Epithelial cell of esophagus (primary cell): Measurements from ENCODE around the gene TEX30.

ENCODE experiments used
- DNase-seq: peaks from one replicate; pipeline ENCODE4 v3.0.0; 2010; ENCODE audit warnings: low read depth
- H3K4me3 ChIP-seq: 2 replicates; pipeline ENCODE4 v1.5.1; 2011; ENCODE audit warnings: mild to moderate bottlenecking, low read length, control low read depth
- TF ChIP-seq, protein P1 (sequence below): IDR thresholded peaks from 2 replicates; pipeline ENCODE4 v1.5.1; 2011; ENCODE audit warnings: low read depth, mild to moderate bottlenecking, low read length, control low read depth, inconsistent platforms; ENCODE audit not compliant: insufficient read depth; ENCODE audit errors: missing control alignments

The TEX30 gene

DNA sequence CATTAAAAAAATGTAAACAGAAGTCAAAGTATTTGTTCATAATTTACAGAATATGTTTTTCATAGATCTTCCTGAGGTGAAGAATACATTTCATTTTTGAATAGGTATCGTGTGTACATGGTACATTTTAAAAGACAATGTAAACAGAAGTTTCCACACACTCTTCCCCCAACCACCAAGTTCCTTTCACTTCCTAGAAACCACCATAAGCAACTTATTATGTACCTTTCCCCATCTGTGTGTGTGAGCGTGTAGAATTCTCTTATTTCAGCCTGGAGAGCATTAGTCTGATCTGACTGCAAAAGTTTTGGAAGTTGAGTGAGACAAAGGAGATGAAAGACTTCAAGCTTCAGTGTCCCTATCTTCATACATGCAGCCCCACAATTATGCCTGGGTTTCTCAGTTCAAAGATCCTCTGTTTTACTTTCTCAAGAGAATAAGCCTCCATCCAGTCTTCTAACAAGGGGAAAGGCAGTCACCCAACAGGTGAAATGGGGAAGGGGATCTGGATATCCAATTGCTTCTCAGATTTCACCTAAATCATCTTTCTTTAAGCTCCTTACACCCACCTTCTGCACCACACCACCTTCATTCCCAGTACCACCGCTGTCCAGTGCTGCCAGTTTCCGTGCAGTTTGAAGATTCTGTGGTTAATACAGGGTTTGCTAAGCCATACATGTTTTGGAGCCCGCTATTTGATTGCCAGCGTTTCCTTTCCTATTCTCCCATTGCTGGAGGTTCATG is 2.1 kb downstream of the TEX30 start:
- no peak overlapping the region for H3K4me3 ChIP-seq
- TF ChIP-seq, protein P1, sequence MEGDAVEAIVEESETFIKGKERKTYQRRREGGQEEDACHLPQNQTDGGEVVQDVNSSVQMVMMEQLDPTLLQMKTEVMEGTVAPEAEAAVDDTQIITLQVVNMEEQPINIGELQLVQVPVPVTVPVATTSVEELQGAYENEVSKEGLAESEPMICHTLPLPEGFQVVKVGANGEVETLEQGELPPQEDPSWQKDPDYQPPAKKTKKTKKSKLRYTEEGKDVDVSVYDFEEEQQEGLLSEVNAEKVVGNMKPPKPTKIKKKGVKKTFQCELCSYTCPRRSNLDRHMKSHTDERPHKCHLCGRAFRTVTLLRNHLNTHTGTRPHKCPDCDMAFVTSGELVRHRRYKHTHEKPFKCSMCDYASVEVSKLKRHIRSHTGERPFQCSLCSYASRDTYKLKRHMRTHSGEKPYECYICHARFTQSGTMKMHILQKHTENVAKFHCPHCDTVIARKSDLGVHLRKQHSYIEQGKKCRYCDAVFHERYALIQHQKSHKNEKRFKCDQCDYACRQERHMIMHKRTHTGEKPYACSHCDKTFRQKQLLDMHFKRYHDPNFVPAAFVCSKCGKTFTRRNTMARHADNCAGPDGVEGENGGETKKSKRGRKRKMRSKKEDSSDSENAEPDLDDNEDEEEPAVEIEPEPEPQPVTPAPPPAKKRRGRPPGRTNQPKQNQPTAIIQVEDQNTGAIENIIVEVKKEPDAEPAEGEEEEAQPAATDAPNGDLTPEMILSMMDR, result no peak
- no peak for DNase-seq

DNA sequence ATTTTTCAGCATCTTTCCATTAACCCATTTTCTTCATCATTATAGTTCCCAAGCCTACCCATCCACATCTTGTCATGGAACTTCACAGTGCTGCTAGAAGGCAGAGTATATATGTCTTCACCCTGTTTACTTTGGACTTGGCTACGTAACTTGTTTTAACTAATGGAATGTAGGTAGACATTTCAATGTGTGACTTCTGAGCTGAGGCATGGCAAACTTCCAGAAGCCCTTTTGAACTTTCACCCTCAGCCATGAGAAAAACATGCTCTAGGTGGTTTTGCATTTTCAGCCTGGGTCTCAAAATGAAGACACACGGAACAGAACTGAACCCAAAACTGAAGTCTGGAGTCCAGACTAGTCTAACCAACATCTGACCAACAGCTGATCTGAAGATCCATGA is 3.2 kb downstream of the TEX30 start:
- TF ChIP-seq, protein P1, result no peak
- peak; percentile 4 for DNase-seq
- no peak overlapping the region for H3K4me3 ChIP-seq

DNA sequence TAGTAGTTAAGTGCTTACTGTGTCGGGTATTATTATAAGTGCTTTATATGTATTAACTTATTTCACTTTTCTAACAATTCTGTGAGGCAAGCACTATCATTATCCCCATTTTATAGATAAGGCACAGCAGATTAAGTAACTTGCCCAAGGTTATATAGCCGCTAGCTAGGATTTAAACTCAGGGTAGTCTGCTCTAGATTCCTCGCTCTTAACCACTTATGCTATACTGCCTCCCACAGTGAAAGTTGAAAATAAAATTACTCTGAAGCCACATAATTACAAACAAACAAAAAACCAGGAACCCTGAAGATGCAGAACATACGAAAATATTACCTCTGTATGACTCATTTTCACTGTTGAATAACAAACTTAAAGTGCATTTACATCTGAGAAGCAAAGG is 3.9 kb downstream of the TEX30 start:
- no peak overlapping the region for H3K4me3 ChIP-seq
- peak; percentile 12 for DNase-seq
- TF ChIP-seq, protein P1, result no peak

DNA sequence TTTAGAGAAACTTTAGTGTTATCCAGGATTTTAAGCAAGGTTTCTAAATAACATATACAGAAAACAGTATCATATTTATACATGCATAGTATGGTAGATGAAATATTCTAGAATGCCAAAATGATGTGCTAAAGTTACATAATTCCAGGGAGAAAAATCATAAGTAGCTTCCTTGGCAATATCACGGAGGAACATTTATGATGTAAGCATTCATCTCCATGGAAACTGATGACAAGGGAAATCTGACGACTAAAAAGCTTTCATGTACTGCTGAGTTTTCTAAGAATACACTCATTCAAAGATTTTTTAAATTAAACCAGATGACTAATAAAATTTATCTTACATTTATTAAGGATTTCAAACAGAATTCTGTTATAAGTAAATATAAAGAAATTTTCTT is 4.7 kb downstream of the TEX30 start:
- no peak overlapping the region for H3K4me3 ChIP-seq
- DNase-seq, result no peak
- TF ChIP-seq, protein P1, result no peak

DNA sequence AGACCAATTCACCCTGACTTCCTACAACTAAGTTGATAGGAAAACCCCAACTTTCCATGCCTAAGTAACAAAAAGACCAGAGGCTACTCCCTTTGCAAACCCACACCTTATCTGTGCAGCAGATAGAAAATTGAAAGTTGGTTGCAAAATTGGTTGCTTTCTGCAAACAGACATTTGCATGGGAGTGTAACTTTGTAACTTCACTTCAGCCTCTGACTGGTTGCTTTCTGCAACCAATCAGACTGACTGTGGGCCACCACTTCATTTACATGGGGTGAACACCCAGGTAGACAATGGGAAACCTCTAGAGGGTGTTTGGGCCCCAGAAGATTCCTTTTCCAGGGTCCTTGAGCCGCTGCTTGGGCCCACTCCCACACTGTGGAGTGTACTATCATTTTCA is 9.8 kb downstream of the TEX30 start:
- no peak for DNase-seq
- TF ChIP-seq, protein P1, result no peak
- no peak overlapping the region for H3K4me3 ChIP-seq

DNA sequence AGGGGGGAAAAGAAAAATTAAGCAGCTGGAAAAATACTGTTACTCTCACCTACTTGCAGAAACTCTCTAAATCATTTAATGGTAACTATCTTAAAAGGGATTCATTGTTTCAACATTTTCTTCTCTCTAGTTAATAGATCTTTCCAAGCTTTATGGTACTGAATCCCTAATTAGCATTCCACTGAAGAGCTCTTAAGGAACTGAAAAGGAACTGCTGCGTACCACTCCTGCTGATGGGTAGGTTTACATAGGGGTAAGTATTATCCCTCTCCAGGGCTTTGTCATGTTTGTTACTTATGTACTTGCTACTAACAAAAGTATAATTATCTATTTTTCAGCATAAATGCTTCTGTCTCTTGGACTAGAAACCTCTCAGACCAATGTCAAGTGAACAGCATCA is 12.5 kb downstream of the TEX30 start:
- DNase-seq, result no peak
- no peak overlapping the region for H3K4me3 ChIP-seq
- TF ChIP-seq, protein P1, result no peak

DNA sequence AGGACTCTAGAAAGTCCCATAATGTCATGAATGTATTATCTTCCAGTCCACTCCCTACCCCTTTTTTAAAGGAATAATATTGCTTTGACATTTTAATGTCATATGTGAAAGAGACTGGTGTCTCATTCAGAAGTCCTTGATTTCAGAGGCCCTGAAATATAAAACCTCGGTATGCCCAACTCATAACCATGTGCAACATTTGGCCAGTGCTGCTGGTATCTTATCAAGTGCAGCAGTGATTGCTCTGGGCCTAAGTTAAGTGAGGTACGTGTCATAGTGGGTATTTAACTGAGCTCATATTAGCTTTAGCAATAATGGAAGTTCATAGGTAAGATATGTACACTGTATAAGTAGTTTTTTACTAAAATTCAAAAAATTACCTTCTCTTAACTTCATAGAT is 14.7 kb downstream of the TEX30 start:
- TF ChIP-seq, protein P1, result no peak
- DNase-seq, result no peak

More for the DNA sequence above, 14.7 kb downstream of the TEX30 start:
- H3K4me3 ChIP-seq, result no peak overlapping the region
